H1 (cell line): Measurements from ENCODE around the gene COLEC12.

Experiments used
- CHD2 ChIP-seq: IDR thresholded peaks from 2 replicates; pipeline ENCODE4 v1.6.1; 2012; ENCODE audit warnings: low read length, improper control_type of control experiment
- EP300 ChIP-seq, 2 experiments: IDR thresholded peaks; 1 replicate in 1 of 2; 2 replicates in 1 of 2; pipeline ENCODE4 v1.6.1; 2011 to 2012; ENCODE audit warnings: low read depth in 2 of 2, low read length in 2 of 2, mild to moderate bottlenecking in 2 of 2, borderline replicate concordance in 1 of 2, inconsistent platforms in 1 of 2, moderate library complexity in 1 of 2
- SUZ12 ChIP-seq: fragments of 200-600 bp; sonication (generic); IDR thresholded peaks from 2 replicates; pipeline ENCODE4 v1.6.1; 2012; ENCODE audit warnings: mild to moderate bottlenecking, inconsistent platforms, low read length, moderate library complexity, mixed read lengths
- TF ChIP-seq, protein P1 (sequence below): fragments of 300-600 bp; sonication (generic); IDR thresholded peaks from 2 replicates; pipeline ENCODE4 v1.7.1; 2012; ENCODE audit warnings: low read length, moderate library complexity, mild to moderate bottlenecking, inconsistent platforms; ENCODE audit not compliant: insufficient replicate concordance

DNA sequence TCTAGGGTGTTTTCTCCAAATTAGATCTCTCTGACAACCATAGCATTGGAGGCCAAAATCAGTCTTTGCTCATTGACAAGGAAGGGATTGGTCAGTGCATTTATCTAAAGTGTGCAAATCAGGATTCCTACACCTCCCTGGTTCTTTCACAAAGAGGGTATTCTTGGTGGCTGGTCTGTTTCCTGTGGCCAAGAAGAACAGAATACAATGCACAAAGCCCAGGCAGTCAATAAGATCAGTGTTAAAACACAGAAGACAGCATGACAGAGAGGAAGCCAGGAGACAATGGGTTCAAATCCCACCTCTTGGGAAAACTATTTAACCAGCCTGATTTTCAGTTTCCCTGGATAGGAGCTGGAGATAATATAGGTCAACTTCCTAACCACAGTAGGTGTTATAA, 186.6 kb downstream of the COLEC12 start:
- TF ChIP-seq EP300 (IDR thresholded peaks at IDR 0.05; ENCODE audit: borderline replicate concordance in 1 of 2, low read depth in 2 of 2, low read length in 2 of 2) = no peak
- no peak for TF ChIP-seq CHD2
- TF ChIP-seq, protein P1, sequence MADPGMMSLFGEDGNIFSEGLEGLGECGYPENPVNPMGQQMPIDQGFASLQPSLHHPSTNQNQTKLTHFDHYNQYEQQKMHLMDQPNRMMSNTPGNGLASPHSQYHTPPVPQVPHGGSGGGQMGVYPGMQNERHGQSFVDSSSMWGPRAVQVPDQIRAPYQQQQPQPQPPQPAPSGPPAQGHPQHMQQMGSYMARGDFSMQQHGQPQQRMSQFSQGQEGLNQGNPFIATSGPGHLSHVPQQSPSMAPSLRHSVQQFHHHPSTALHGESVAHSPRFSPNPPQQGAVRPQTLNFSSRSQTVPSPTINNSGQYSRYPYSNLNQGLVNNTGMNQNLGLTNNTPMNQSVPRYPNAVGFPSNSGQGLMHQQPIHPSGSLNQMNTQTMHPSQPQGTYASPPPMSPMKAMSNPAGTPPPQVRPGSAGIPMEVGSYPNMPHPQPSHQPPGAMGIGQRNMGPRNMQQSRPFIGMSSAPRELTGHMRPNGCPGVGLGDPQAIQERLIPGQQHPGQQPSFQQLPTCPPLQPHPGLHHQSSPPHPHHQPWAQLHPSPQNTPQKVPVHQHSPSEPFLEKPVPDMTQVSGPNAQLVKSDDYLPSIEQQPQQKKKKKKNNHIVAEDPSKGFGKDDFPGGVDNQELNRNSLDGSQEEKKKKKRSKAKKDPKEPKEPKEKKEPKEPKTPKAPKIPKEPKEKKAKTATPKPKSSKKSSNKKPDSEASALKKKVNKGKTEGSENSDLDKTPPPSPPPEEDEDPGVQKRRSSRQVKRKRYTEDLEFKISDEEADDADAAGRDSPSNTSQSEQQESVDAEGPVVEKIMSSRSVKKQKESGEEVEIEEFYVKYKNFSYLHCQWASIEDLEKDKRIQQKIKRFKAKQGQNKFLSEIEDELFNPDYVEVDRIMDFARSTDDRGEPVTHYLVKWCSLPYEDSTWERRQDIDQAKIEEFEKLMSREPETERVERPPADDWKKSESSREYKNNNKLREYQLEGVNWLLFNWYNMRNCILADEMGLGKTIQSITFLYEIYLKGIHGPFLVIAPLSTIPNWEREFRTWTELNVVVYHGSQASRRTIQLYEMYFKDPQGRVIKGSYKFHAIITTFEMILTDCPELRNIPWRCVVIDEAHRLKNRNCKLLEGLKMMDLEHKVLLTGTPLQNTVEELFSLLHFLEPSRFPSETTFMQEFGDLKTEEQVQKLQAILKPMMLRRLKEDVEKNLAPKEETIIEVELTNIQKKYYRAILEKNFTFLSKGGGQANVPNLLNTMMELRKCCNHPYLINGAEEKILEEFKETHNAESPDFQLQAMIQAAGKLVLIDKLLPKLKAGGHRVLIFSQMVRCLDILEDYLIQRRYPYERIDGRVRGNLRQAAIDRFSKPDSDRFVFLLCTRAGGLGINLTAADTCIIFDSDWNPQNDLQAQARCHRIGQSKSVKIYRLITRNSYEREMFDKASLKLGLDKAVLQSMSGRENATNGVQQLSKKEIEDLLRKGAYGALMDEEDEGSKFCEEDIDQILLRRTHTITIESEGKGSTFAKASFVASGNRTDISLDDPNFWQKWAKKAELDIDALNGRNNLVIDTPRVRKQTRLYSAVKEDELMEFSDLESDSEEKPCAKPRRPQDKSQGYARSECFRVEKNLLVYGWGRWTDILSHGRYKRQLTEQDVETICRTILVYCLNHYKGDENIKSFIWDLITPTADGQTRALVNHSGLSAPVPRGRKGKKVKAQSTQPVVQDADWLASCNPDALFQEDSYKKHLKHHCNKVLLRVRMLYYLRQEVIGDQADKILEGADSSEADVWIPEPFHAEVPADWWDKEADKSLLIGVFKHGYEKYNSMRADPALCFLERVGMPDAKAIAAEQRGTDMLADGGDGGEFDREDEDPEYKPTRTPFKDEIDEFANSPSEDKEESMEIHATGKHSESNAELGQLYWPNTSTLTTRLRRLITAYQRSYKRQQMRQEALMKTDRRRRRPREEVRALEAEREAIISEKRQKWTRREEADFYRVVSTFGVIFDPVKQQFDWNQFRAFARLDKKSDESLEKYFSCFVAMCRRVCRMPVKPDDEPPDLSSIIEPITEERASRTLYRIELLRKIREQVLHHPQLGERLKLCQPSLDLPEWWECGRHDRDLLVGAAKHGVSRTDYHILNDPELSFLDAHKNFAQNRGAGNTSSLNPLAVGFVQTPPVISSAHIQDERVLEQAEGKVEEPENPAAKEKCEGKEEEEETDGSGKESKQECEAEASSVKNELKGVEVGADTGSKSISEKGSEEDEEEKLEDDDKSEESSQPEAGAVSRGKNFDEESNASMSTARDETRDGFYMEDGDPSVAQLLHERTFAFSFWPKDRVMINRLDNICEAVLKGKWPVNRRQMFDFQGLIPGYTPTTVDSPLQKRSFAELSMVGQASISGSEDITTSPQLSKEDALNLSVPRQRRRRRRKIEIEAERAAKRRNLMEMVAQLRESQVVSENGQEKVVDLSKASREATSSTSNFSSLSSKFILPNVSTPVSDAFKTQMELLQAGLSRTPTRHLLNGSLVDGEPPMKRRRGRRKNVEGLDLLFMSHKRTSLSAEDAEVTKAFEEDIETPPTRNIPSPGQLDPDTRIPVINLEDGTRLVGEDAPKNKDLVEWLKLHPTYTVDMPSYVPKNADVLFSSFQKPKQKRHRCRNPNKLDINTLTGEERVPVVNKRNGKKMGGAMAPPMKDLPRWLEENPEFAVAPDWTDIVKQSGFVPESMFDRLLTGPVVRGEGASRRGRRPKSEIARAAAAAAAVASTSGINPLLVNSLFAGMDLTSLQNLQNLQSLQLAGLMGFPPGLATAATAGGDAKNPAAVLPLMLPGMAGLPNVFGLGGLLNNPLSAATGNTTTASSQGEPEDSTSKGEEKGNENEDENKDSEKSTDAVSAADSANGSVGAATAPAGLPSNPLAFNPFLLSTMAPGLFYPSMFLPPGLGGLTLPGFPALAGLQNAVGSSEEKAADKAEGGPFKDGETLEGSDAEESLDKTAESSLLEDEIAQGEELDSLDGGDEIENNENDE = no peak
- TF ChIP-seq SUZ12 = no peak
